B cell (primary cell): ENCODE data around the gene ABCD2. TPM values are rescaled to one million over a fixed set of nuclear protein-coding genes. Genes with fewer than 3 reads are reported as not detected.

ENCODE experiments used
- ATAC-seq: fragments of 200-7000 bp; cut with Tn5 transposase; one replicate; pipeline ENCODE4 v1.10.0; 2021; ENCODE audit warnings: low read depth, mild to moderate bottlenecking, moderate number of reproducible peaks, moderate library complexity
- CTCF ChIA-PET: fragments of 350-600 bp; sonication (Branson Sonifier 250); formaldehyde crosslinking; loops from one replicate; lab custom pipeline; 2021; ENCODE audit warnings: antibody characterized with exemption, inconsistent platforms; lab: Charles Lee
- POLR2A ChIA-PET: fragments of 350-600 bp; sonication (Branson Sonifier 250); formaldehyde crosslinking; loops from one replicate; lab custom pipeline; 2021; ENCODE audit warnings: antibody characterized with exemption; lab: Charles Lee
- DNase-seq: peaks from one replicate; pipeline ENCODE4 v3.0.0; 2013
- H2AFZ ChIP-seq: 2 replicates; pipeline ENCODE4 v1.6.1; 2012; ENCODE audit warnings: mild to moderate bottlenecking, low read depth, low read length; ENCODE audit not compliant: insufficient read depth, poor library complexity, severe bottlenecking
- H3K27ac ChIP-seq, 2 donors: 1 replicate in 1 of 2; 2 replicates in 1 of 2; pipeline ENCODE4 v1.5.1; 2012 to 2013; ENCODE audit warnings: low read length in 2 of 2, mild to moderate bottlenecking in 2 of 2, moderate library complexity in 1 of 2
- H3K27me3 ChIP-seq, 4 experiments: fragments of 200-600 bp in 1 of 4; sonication (generic) in 1 of 4; replicated peaks in 1 of 4; 1 replicate in 2 of 4; 2 replicates in 2 of 4; pipeline versions ENCODE4 v1.6.1 to v1.7.0; 2013 to 2016; ENCODE audit warnings: low read length in 3 of 4, mild to moderate bottlenecking in 2 of 4, mixed read lengths in 1 of 4, moderate library complexity in 1 of 4; ENCODE audit not compliant: insufficient read depth in 4 of 4, control insufficient read depth in 3 of 4; ENCODE audit errors: control extremely low read depth in 1 of 4
- H3K36me3 ChIP-seq, 2 experiments: replicated peaks in 1 of 2; 1 replicate in 1 of 2; 2 replicates in 1 of 2; pipeline versions ENCODE4 v1.6.1 to v1.7.1; 2013; ENCODE audit warnings: low read length in 1 of 2; ENCODE audit not compliant: insufficient read depth in 2 of 2, control insufficient read depth in 1 of 2; ENCODE audit errors: control extremely low read depth in 1 of 2, extremely low read depth in 1 of 2
- H3K4me1 ChIP-seq, 2 donors: fragments of 200-600 bp in 1 of 2; sonication (generic) in 1 of 2; 1 replicate in 1 of 2; 2 replicates in 1 of 2; pipeline versions ENCODE4 v1.5.1 to v1.6.1; 2013 to 2017; ENCODE audit warnings: low read length in 2 of 2; ENCODE audit not compliant: control insufficient read depth in 2 of 2, insufficient read depth in 2 of 2
- H3K4me2 ChIP-seq: replicated peaks from 2 replicates; pipeline ENCODE3; 2012; ENCODE audit warnings: mild to moderate bottlenecking, low read depth, low read length; ENCODE audit not compliant: poor library complexity, severe bottlenecking
- H3K4me3 ChIP-seq, 5 experiments: fragments of 200-600 bp in 1 of 5; sonication (generic) in 1 of 5; 1 replicate in 3 of 5; 2 replicates in 2 of 5; pipeline versions ENCODE4 v1.5.1 to v1.7.0; 2011 to 2016; ENCODE audit warnings: low read length in 4 of 5, mild to moderate bottlenecking in 4 of 5, low read depth in 2 of 5, control low read depth in 1 of 5, moderate library complexity in 1 of 5; ENCODE audit not compliant: insufficient read depth in 1 of 5; ENCODE audit errors: control extremely low read depth in 1 of 5, extremely low read depth in 1 of 5
- H3K79me2 ChIP-seq: fragments of 200-600 bp; sonication (generic); one replicate; pipeline ENCODE4 v1.6.0; 2016; ENCODE audit warnings: low read length; ENCODE audit not compliant: control insufficient read depth, insufficient read depth
- H3K9ac ChIP-seq: fragments of 200-600 bp; sonication (generic); 2 replicates; pipeline ENCODE4 v1.6.1; 2017; ENCODE audit warnings: mild to moderate bottlenecking, low read length, moderate library complexity
- H3K9me3 ChIP-seq, 3 donors: one replicate each; pipeline versions ENCODE4 v1.6.1 to v1.7.1; 2013; ENCODE audit warnings: low read length in 2 of 3; ENCODE audit not compliant: control insufficient read depth in 2 of 3, insufficient read depth in 1 of 3; ENCODE audit errors: control extremely low read depth in 1 of 3
- H4K20me1 ChIP-seq: 2 replicates; pipeline ENCODE4 v1.6.0; 2012; ENCODE audit warnings: mild to moderate bottlenecking, low read length; ENCODE audit not compliant: insufficient read depth, control insufficient read depth, poor library complexity, severe bottlenecking
- H3K27ac Mint-ChIP-seq: one replicate; pipeline ENCODE4 v1.8.0; 2021; ENCODE audit warnings: mixed read lengths
- H3K27me3 Mint-ChIP-seq: one replicate; pipeline ENCODE4 v1.8.0; 2021; ENCODE audit warnings: mixed read lengths
- H3K4me1 Mint-ChIP-seq: one replicate; pipeline ENCODE4 v1.8.0; 2021; ENCODE audit warnings: mixed read lengths
- H3K4me3 Mint-ChIP-seq: one replicate; pipeline ENCODE4 v1.8.0; 2021; ENCODE audit warnings: mixed read lengths
- H3K9me3 Mint-ChIP-seq: one replicate; pipeline ENCODE4 v1.8.0; 2022; ENCODE audit warnings: mixed read lengths; ENCODE audit not compliant: insufficient read depth
- EZH2 ChIP-seq: IDR thresholded peaks from 2 replicates; pipeline ENCODE4 v1.6.1; 2012; ENCODE audit warnings: borderline replicate concordance, low read depth, mild to moderate bottlenecking, moderate library complexity, low read length; ENCODE audit not compliant: insufficient read depth, poor library complexity, severe bottlenecking
- WGBS: methylation state at CpG from one replicate; pipeline ENCODE4 v1.1.5; 2013; ENCODE audit warnings: missing lambda C conversion rate; ENCODE audit not compliant: insufficient coverage; 5-methylcytosine and 5-hydroxymethylcytosine counted together
- intact Hi-C: fragments of 100-400 bp; cut with micrococcal nuclease; formaldehyde crosslinking; loops from one replicate; pipeline ENCODE4 v1.10.0; 2022
- polyA plus RNA-seq: library from polyadenylated mRNA; depleted of rRNA; stranded (reverse); fragments of >200 nt; gene quantifications from 2 replicates; pipeline ENCODE4 v1.2.3, GENCODE V29; 2012
- total RNA-seq, 2 donors: library from RNA; stranded (reverse); fragments of 120-200 nt in 1 of 2; gene quantifications; 1 replicate in 1 of 2; 2 replicates in 1 of 2; pipeline versions ENCODE4 v1.2.3 to v1.2.4, GENCODE V29; 2013 to 2022
- TF ChIP-seq, protein P1 (sequence below): fragments of 200-600 bp; IDR thresholded peaks from one replicate; pipeline ENCODE4 v1.8.0; 2022; ENCODE audit warnings: antibody characterized with exemption, mild to moderate bottlenecking

The ABCD2 gene
- total and polyA plus RNA-seq, 2 donors (not counting 1 experiment from before 2014, with no cell fraction given): 0.43 to 1.5 TPM

DNA sequence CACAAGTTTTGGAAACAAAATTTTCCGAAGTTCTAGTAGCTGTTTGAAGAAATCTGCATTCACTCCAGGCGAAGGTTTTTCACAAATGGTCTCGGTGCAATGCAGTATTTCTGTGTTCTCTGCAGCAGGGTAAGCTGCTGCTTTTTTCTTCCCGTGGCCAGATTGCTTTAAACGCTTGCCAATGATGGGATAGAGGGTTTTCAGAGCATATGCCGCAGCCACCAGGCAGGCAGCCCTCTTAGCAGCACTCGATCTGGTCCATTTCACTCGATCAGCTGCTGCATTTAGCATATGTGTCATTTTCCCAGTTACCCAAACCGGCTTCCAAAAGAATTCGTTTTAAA lies 315 bp downstream of the ABCD2 start:
- Histone ChIP-seq H3K79me2 (peaks cover 4% of the 10 kb centered on the region), H3K9me3 (no peaks in the 10 kb centered on the region), H3K27ac (peak overlapping the region; percentile 87 to 88), H4K20me1 (no peaks in the 10 kb centered on the region), H3K4me1 (peaks cover 27 to 29% of the 10 kb centered on the region in 2 donors), H3K36me3 (no peaks in the 10 kb centered on the region), H2AFZ (peak overlapping the region; percentile 83), H3K4me2 (peak overlapping the region; percentile 66), H3K9ac (peak overlapping the region; percentile 88), H3K4me3 (peak overlapping the region; percentile 54 to 78 (median 74)), H3K27me3 (no peaks in the 10 kb centered on the region)
- no peaks in the 10 kb centered on the region for H3K9me3 Mint-ChIP-seq
- WGBS: 37% methylated on average over 9 of the region's 10 CpGs
- intact Hi-C loops: loop anchor here (2.0 to 10.0 kb wide), 2 partner anchors 176 to 606 kb away; partner anchors contain the start of genes KIF21A and LRRK2
- no peak overlapping the region for H3K4me3 Mint-ChIP-seq
- DNase-seq (no peak), ATAC-seq (peak; percentile 14)
- TF ChIP-seq, protein P1, sequence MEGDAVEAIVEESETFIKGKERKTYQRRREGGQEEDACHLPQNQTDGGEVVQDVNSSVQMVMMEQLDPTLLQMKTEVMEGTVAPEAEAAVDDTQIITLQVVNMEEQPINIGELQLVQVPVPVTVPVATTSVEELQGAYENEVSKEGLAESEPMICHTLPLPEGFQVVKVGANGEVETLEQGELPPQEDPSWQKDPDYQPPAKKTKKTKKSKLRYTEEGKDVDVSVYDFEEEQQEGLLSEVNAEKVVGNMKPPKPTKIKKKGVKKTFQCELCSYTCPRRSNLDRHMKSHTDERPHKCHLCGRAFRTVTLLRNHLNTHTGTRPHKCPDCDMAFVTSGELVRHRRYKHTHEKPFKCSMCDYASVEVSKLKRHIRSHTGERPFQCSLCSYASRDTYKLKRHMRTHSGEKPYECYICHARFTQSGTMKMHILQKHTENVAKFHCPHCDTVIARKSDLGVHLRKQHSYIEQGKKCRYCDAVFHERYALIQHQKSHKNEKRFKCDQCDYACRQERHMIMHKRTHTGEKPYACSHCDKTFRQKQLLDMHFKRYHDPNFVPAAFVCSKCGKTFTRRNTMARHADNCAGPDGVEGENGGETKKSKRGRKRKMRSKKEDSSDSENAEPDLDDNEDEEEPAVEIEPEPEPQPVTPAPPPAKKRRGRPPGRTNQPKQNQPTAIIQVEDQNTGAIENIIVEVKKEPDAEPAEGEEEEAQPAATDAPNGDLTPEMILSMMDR: no peak
- TF ChIP-seq EZH2: no peak
- ChIA-PET CTCF (interaction anchor here (0.7 to 1.6 kb wide), 11 partner anchors 10 to 488 kb away, joined by 3 to 7 read pairs (median 4); no protein-coding TSS in a partner anchor), POLR2A (no interaction called here)
- H3K4me1 Mint-ChIP-seq: peaks cover 28% of the 10 kb centered on the region
- no peaks in the 10 kb centered on the region for H3K27me3 Mint-ChIP-seq
- no peak overlapping the region for H3K27ac Mint-ChIP-seq

DNA sequence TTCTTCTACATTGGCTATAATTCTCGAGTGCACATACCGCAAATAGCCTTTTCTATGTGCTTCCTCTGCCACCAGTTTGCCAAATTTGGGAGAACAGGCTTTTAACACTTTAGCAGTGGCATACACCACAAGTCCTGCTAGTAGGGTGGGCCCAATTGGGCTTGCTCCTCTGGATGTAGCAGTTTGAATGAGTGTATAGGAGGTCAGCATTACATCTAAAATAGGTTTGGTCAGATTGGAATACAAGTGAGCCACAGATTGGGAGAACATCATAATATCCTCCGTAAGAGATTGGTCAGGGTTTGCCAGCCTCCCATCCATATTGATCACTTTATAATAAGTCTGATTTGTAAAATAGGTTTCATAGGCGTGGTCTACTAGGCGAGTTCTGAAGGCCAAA lies 902 bp downstream of the ABCD2 start:
- H2AFZ ChIP-seq: peak overlapping the region; percentile 83

More for the DNA sequence above, 902 bp downstream of the ABCD2 start:
- Mint-ChIP-seq H3K27me3 (no peaks in the 10 kb centered on the region), H3K4me3 (no peak overlapping the region), H3K27ac (no peak overlapping the region), H3K9me3 (no peaks in the 10 kb centered on the region), H3K4me1 (peaks cover 28% of the 10 kb centered on the region)
- POLR2A ChIA-PET: no interaction called here
- intact Hi-C loops: loop anchor here (2.0 to 10.0 kb wide), 2 partner anchors 176 to 606 kb away; partner anchors contain the start of genes KIF21A and LRRK2
- CTCF ChIA-PET: interaction anchor here (1.4 to 1.6 kb wide), 2 partner anchors 12 to 34 kb away, joined by 3 to 4 read pairs; no protein-coding TSS in a partner anchor
- Histone ChIP-seq H3K27me3 (no peaks in the 10 kb centered on the region), H3K27ac (peak overlapping the region; percentile 87 to 88), H3K36me3 (no peaks in the 10 kb centered on the region), H3K4me3 (peak overlapping the region in 4 of 5 experiments; percentile 68 to 78 (median 74)), H3K9ac (peak overlapping the region; percentile 88), H3K4me1 (peaks cover 27 to 29% of the 10 kb centered on the region in 2 donors), H3K4me2 (peak overlapping the region; percentile 66), H4K20me1 (no peaks in the 10 kb centered on the region), H3K9me3 (no peaks in the 10 kb centered on the region), H3K79me2 (peaks cover 4% of the 10 kb centered on the region)
- ATAC-seq: no peak
- TF ChIP-seq, protein P1: no peak
- no peak for TF ChIP-seq EZH2
- DNase-seq: peak; percentile 23
- WGBS: 50% methylated on average over 1 of the region's 5 CpGs
